Liver (tissue), 9 donors: ENCODE data around the gene FUCA1. TPM values are rescaled to one million over a fixed set of nuclear protein-coding genes. Genes with fewer than 3 reads are reported as not detected.
"Not testable (repeated sequence)": the region's sequence is repeated elsewhere in the genome, so short reads cannot be mapped to it uniquely, and the experiment has no call there.

ENCODE experiments used
- DNase-seq: peaks from one replicate; pipeline ENCODE4 v3.0.0-alpha.2; 2017; ENCODE audit warnings: low spot score
- H3K27ac ChIP-seq, 2 donors: one replicate each; pipeline ENCODE4 v1.7.0; 2013; ENCODE audit warnings: inconsistent platforms in 2 of 2, low read length in 2 of 2, control low read depth in 1 of 2, low read depth in 1 of 2, mild to moderate bottlenecking in 1 of 2
- H3K27me3 ChIP-seq, 4 donors: one replicate each; pipeline versions ENCODE4 v1.6.1 to v1.7.0; 2013; ENCODE audit warnings: low read length in 3 of 4, inconsistent platforms in 1 of 4, mild to moderate bottlenecking in 1 of 4, moderate library complexity in 1 of 4; ENCODE audit not compliant: control insufficient read depth in 4 of 4, insufficient read depth in 4 of 4
- H3K36me3 ChIP-seq, 4 donors: one replicate each; pipeline versions ENCODE4 v1.6.1 to v1.7.0; 2013; ENCODE audit warnings: low read length in 3 of 4, mild to moderate bottlenecking in 3 of 4, low read depth in 1 of 4, moderate library complexity in 1 of 4; ENCODE audit not compliant: control insufficient read depth in 4 of 4, insufficient read depth in 3 of 4
- H3K4me1 ChIP-seq, 4 donors: one replicate each; pipeline versions ENCODE4 v1.6.1 to v1.7.0; 2013; ENCODE audit warnings: low read length in 3 of 4, mild to moderate bottlenecking in 3 of 4, moderate library complexity in 1 of 4; ENCODE audit not compliant: control insufficient read depth in 4 of 4, insufficient read depth in 4 of 4
- H3K4me3 ChIP-seq, 3 donors: one replicate each; pipeline versions ENCODE4 v1.6.1 to v1.7.0; 2013; ENCODE audit warnings: low read length in 3 of 3, control low read depth in 1 of 3, low read depth in 1 of 3, mild to moderate bottlenecking in 1 of 3
- H3K9ac ChIP-seq, 2 donors: one replicate each; pipeline ENCODE4 v1.7.0; 2013; ENCODE audit warnings: low read length in 2 of 2, mild to moderate bottlenecking in 2 of 2, moderate library complexity in 2 of 2, control low read depth in 1 of 2, low read depth in 1 of 2
- H3K9me3 ChIP-seq, 4 donors: one replicate each; pipeline versions ENCODE4 v1.6.1 to v1.7.0; 2013; ENCODE audit warnings: low read length in 3 of 4; ENCODE audit not compliant: control insufficient read depth in 4 of 4
- EGR1 ChIP-seq, 2 donors: IDR thresholded peaks; 2 replicates each; pipeline ENCODE4 v1.6.1; 2016 to 2018; ENCODE audit warnings: antibody characterized with exemption in 2 of 2, low read depth in 2 of 2
- FOXA1 ChIP-seq: IDR thresholded peaks from 2 replicates; pipeline ENCODE4 v1.6.1; 2016; ENCODE audit warnings: antibody characterized with exemption
- FOXA2 ChIP-seq: IDR thresholded peaks from 2 replicates; pipeline ENCODE4 v1.6.1; 2016; ENCODE audit warnings: antibody characterized with exemption
- GABPA ChIP-seq, 2 donors: IDR thresholded peaks in 1 of 2; conservative IDR thresholded peaks in 1 of 2; 2 replicates each; pipeline ENCODE4 v1.6.1; 2016; ENCODE audit warnings: antibody characterized with exemption in 2 of 2, mild to moderate bottlenecking in 1 of 2, moderate library complexity in 1 of 2
- HNF4A ChIP-seq, 2 donors: conservative IDR thresholded peaks; 2 replicates each; pipeline ENCODE4 v1.6.1; 2016; ENCODE audit warnings: antibody characterized with exemption in 2 of 2, mild to moderate bottlenecking in 2 of 2
- JUND ChIP-seq, 2 donors: IDR thresholded peaks; 2 replicates each; pipeline ENCODE4 v1.6.1; 2016; ENCODE audit warnings: antibody characterized with exemption in 2 of 2
- NR2F2 ChIP-seq: IDR thresholded peaks from 2 replicates; pipeline ENCODE4 v1.6.1; 2016; ENCODE audit warnings: antibody characterized with exemption
- RAD21 ChIP-seq, 2 donors: IDR thresholded peaks; 2 replicates each; pipeline ENCODE4 v1.6.1; 2016; ENCODE audit warnings: antibody characterized with exemption in 2 of 2, mild to moderate bottlenecking in 2 of 2
- REST ChIP-seq: IDR thresholded peaks from 2 replicates; pipeline ENCODE4 v1.6.1; 2016; ENCODE audit warnings: antibody characterized with exemption, mild to moderate bottlenecking
- SP1 ChIP-seq: IDR thresholded peaks from 2 replicates; pipeline ENCODE4 v1.6.1; 2018; ENCODE audit warnings: antibody characterized with exemption, mild to moderate bottlenecking
- YY1 ChIP-seq: IDR thresholded peaks from 2 replicates; pipeline ENCODE4 v1.6.1; 2016; ENCODE audit warnings: antibody characterized with exemption, mild to moderate bottlenecking
- WGBS: extraction: QIAGEN DNeasy Blood & Tissue Kit; methylation state at CpG from one replicate; pipeline ENCODE4 v1.1.7; 2013; 5-methylcytosine and 5-hydroxymethylcytosine counted together
- polyA plus RNA-seq, 2 donors: library from polyadenylated mRNA; stranded (reverse) in 1 of 2; unstranded in 1 of 2; fragments of 200-250 nt in 1 of 2; fragments of >200 nt in 1 of 2; fragmentation: Nextera tagmentation in 1 of 2; extraction: Ambion mirVana in 1 of 2; gene quantifications; one replicate each; pipeline versions ENCODE4 v1.2.1 to v1.2.3, GENCODE V29; 2013 to 2015
- total RNA-seq, 2 donors: library from RNA; depleted of rRNA; stranded (reverse); fragments of >200 nt; gene quantifications; one replicate each; pipeline ENCODE4 v1.2.3, GENCODE V29; 2014
- TF ChIP-seq, protein P1 (sequence below): fragments of 150-350 bp; IDR thresholded peaks from 2 replicates; pipeline ENCODE4 v1.5.1; 2017; ENCODE audit warnings: improper control_type of control experiment, low read depth, low read length; ENCODE audit not compliant: missing input control
- TF ChIP-seq, protein P2 (sequence below): IDR thresholded peaks from 2 replicates; pipeline ENCODE4 v1.6.1; 2016; ENCODE audit warnings: antibody characterized with exemption
- donor health status: healthy.
- donor health status: healthy.
- donor health status: healthy.
- donor health status: healthy.
- donor health status: healthy.

FUCA1 gene
- total and polyA plus RNA-seq, 4 donors, result 33.8 to 58.0 (median 44.7) TPM

DNA sequence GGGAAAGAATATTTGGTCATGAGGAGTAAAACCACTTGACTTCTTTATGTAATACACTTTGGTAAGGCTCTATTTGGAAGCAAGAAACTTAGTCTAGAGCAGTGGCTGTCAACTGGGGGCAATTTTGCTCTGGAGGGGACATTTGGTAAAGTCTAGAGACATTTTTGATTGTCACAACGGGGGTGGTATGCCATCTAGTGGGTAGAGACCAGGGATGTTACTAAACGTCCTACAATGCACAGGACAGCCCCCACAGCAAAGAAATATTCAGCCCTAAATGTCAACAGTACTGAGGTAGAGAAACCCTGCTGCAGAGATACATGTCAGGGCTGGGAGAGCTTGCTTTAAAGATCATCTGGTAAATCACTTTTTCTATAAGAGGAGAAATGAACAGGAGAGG lies 13.5 kb downstream of the FUCA1 start:
- Histone ChIP-seq H3K4me3 (no peak overlapping the region), H3K27ac (no peak overlapping the region), H3K4me1 (no peaks in the 10 kb centered on the region), H3K27me3 (no peaks in the 10 kb centered on the region), H3K9ac (no peak overlapping the region), H3K9me3 (no peaks in the 10 kb centered on the region), H3K36me3 (peaks cover 3 to 14% (median 4%) of the 10 kb centered on the region in 4 donors)
- 31% methylated on average over 2 of the region's 2 CpGs for WGBS
- DNase-seq, result no peak
- TF ChIP-seq, protein P1, sequence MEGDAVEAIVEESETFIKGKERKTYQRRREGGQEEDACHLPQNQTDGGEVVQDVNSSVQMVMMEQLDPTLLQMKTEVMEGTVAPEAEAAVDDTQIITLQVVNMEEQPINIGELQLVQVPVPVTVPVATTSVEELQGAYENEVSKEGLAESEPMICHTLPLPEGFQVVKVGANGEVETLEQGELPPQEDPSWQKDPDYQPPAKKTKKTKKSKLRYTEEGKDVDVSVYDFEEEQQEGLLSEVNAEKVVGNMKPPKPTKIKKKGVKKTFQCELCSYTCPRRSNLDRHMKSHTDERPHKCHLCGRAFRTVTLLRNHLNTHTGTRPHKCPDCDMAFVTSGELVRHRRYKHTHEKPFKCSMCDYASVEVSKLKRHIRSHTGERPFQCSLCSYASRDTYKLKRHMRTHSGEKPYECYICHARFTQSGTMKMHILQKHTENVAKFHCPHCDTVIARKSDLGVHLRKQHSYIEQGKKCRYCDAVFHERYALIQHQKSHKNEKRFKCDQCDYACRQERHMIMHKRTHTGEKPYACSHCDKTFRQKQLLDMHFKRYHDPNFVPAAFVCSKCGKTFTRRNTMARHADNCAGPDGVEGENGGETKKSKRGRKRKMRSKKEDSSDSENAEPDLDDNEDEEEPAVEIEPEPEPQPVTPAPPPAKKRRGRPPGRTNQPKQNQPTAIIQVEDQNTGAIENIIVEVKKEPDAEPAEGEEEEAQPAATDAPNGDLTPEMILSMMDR, result peak; percentile 42
- TF ChIP-seq YY1 (no peak), HNF4A (conservative IDR thresholded peaks at IDR 0.05) (no peak), SP1 (no peak), RAD21 (IDR thresholded peaks at IDR 0.05) (peak; percentile 77 to 81), JUND (IDR thresholded peaks at IDR 0.05) (no peak)

- 95% methylated on average over 25 of the region's 34 CpGs for WGBS
- H3K4me1 ChIP-seq, H3K9ac ChIP-seq, H3K27ac ChIP-seq, H3K27me3 ChIP-seq, DNase-seq, H3K9me3 ChIP-seq, H3K4me3 ChIP-seq: not testable (repeated sequence)
- H3K36me3 ChIP-seq, result peaks cover 2 to 13% (median 4%) of the 10 kb centered on the region in 4 donors
Measured at GRCh38 chr1:23853124-23853523, 15.0 kb downstream of the FUCA1 start.

DNA sequence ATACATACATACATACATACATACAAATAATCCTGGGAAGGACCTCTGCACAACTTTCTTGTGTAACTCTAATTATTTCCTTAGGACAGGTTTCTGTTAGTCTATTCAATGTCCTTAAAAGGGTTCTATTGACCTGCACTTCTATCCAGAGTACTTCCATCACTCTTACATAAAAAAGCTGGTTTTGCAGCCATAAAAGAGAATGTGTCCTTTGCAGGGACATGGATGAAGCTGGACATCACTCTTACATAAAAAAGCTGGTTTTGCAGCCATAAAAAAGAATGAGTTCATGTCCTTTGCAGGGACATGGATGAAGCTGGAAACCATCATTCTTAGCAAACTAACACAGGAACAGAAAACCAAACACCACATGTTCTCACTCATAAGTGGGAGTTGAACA lies 16.7 kb downstream of the FUCA1 start:
- H3K4me1 ChIP-seq, DNase-seq, H3K4me3 ChIP-seq, H3K9me3 ChIP-seq, H3K9ac ChIP-seq, H3K27ac ChIP-seq, H3K27me3 ChIP-seq: not testable (repeated sequence)
- peaks cover 1 to 18% (median 14%) of the 10 kb centered on the region in 4 donors for H3K36me3 ChIP-seq

DNA sequence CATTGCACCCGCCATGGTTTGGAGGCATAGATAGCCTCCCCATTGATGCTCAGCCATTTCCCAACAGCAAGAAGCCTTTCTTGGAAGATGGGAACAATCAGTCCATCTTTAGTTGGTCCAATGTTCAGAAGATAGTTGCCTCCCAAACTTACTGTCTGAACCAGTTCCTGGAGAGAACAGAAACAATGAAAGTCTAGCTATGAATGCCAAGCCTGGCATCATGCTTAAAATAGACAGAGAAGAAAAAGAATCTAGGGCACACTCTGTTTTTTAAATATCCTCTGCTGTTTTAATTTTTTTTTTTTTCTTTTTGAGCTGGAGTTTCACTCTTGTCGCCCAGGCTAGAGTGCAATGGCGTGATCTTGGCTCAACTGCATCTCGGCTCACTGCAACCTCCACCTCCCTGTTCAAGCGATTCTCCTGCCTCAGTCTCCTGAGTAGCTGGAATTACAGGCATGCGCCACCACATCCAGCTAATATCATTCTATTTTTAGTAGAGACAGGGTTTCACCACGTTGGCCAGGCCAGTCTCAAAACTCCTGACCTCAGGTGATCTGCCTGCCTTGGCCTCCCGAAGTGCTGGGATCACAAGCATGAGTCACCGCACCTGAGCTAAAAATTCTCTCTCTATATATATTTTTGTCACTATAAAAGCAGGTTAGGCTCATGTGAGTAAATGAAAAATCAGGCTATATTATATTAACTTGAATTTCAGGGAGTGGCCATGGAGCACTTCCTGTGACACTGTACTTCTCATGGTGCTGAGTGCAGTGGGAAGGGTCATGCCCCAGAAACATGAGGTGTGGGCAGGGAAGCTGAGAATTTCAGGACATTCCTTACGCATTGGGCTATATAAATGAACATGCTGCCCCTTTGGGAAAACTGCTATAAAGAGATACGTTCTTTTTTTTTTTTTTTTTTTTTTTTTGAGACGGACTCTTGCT lies 19.1 kb downstream of the FUCA1 start:
- Histone ChIP-seq H3K36me3 (peaks cover 3 to 25% (median 18%) of the 10 kb centered on the region in 4 donors), H3K4me1 (no peaks in the 10 kb centered on the region), H3K27me3 (no peaks in the 10 kb centered on the region), H3K4me3 (no peak overlapping the region), H3K27ac (no peak overlapping the region), H3K9ac (no peak overlapping the region), H3K9me3 (no peaks in the 10 kb centered on the region)
- no peak for DNase-seq
- WGBS, result 92% methylated on average over 12 of the region's 12 CpGs
- no peak for TF ChIP-seq EGR1 (IDR thresholded peaks at IDR 0.05; ENCODE audit: low read depth in 2 of 2)
- no peak for TF ChIP-seq NR2F2
- TF ChIP-seq, protein P1, result no peak
- TF ChIP-seq YY1, result no peak
- no peak for TF ChIP-seq SP1
- no peak for TF ChIP-seq HNF4A (conservative IDR thresholded peaks at IDR 0.05)
- no peak for TF ChIP-seq GABPA (IDR thresholded peaks at IDR 0.05 in 1 of 2, conservative IDR thresholded peaks at IDR 0.05 in 1 of 2)
- TF ChIP-seq, protein P2, sequence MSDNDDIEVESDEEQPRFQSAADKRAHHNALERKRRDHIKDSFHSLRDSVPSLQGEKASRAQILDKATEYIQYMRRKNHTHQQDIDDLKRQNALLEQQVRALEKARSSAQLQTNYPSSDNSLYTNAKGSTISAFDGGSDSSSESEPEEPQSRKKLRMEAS, result no peak
- TF ChIP-seq JUND (IDR thresholded peaks at IDR 0.05), result no peak
- no peak for TF ChIP-seq FOXA1
- no peak for TF ChIP-seq RAD21 (IDR thresholded peaks at IDR 0.05)
- TF ChIP-seq REST, result no peak
- TF ChIP-seq FOXA2, result no peak
